ENCODE measurements around the gene SYNE2. TPM values are rescaled to one million over a fixed set of nuclear protein-coding genes. Genes with fewer than 3 reads are reported as not detected.

The SYNE2 gene
- total RNA-seq, 4 donors from 2014 or later, result 212 to 378 (median 285) TPM

DNA sequence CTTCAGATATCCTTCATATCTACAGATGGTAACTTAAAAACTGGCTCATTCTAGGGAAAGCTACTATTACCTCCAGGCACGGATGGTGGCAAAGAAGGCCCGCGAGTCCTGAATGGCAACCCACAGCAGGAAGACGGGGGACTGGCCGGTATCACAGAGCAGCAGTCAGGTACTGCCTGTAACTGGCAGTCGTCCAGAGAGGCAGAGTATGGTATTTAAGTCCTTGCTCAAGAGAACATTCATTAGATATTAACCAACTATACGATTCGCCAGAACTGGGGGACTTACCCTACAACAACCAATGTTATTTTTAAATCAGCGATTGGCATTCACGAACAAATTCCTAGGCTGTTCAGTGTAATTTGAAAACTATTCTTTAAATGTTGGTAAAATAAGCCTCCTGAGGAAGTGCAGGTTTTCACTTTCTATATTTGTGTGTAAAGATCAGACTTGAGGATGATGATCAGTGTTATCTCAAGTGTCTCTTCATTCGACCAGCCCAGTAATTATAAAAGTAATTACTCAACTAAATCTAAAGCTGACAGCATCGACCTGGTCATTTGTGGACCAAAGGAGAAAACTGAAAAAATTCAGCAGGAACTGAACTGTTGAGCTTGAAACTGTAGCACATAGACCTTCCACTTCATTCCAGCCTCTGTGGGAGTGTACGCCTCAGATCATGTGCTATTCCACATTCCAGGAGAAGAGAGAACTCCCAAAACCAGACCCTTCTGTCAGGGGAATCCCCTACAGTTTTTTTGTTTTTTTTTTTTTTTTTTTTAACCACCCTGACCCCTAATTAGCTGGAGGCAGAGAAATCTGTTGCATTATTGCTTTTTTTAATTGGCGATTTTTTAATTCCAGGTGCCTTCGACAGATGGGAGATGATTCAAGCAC is 365.8 kb downstream of the SYNE2 start:
- TF ChIP-seq, protein P1, sequence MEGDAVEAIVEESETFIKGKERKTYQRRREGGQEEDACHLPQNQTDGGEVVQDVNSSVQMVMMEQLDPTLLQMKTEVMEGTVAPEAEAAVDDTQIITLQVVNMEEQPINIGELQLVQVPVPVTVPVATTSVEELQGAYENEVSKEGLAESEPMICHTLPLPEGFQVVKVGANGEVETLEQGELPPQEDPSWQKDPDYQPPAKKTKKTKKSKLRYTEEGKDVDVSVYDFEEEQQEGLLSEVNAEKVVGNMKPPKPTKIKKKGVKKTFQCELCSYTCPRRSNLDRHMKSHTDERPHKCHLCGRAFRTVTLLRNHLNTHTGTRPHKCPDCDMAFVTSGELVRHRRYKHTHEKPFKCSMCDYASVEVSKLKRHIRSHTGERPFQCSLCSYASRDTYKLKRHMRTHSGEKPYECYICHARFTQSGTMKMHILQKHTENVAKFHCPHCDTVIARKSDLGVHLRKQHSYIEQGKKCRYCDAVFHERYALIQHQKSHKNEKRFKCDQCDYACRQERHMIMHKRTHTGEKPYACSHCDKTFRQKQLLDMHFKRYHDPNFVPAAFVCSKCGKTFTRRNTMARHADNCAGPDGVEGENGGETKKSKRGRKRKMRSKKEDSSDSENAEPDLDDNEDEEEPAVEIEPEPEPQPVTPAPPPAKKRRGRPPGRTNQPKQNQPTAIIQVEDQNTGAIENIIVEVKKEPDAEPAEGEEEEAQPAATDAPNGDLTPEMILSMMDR (IDR thresholded peaks at IDR 0.05), result no peak
- TF ChIP-seq EP300 (IDR thresholded peaks at IDR 0.05), result no peak
- TF ChIP-seq POLR2A (IDR thresholded peaks at IDR 0.05), result no peak
- Histone ChIP-seq H3K4me3 (no peak overlapping the region), H3K4me1 (no peaks in the 10 kb centered on the region), H3K9me3 (no peaks in the 10 kb centered on the region), H3K36me3 (peaks cover 5 to 94% (median 15%) of the 10 kb centered on the region in 3 donors), H3K27ac (no peak overlapping the region), H3K27me3 (no peaks in the 10 kb centered on the region)
- WGBS, 2 donors, result 85% methylated on average over 15 of the region's 15 CpGs
- no peak for DNase-seq (ENCODE audit: low spot score in 2 of 2)

DNA sequence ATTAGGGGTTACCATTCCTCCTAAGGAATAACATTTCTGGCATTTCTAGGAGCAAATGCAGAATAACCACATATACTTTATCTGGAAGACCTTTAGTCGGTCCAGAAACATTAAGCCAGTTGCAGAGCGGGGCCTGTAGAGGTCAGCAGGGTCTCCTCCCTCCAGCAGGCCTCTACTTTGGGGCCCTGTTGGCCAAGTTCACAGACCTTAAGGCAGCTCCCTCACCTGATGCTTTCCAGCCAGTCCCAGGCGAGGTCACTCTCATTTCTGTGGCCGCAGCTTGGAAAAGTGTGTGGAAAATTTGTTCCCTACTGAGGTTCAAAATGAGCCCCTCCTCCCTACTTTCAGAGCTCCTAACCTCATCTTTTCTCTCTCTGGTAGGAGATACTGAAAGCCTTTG is 367.3 kb downstream of the SYNE2 start:
- H3K27ac ChIP-seq, result no peak overlapping the region
- no peak for TF ChIP-seq POLR2A (IDR thresholded peaks at IDR 0.05)
- 77 to 81% methylated on average over 4 of the region's 4 CpGs for WGBS, 2 donors
- no peaks in the 10 kb centered on the region for H3K9me3 ChIP-seq
- no peak overlapping the region for H3K4me3 ChIP-seq
- no peak for DNase-seq (ENCODE audit: low spot score in 2 of 2)
- H3K36me3 ChIP-seq, result peaks cover 5 to 93% (median 14%) of the 10 kb centered on the region in 3 donors
- H3K4me1 ChIP-seq, result no peaks in the 10 kb centered on the region
- no peaks in the 10 kb centered on the region for H3K27me3 ChIP-seq

DNA sequence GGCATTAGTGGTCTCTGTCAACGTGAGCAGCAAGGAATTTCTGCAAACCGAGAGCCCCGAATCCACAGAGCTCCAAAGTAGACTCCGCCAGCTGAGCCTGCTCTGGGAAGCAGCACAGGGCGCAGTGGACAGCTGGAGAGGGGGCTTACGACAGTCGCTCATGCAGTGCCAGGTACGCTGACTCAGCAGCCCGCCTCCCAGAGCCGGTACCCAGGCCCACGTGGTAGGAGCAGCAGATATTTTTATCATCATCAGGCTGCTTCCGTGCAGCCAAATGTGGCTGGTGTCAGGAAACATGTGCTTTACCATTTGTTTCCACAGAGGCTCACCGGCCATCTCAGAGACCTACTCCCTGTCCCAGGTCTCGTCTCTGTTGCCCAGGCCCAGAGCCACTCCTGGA is 367.7 kb downstream of the SYNE2 start:
- Histone ChIP-seq H3K9me3 (no peaks in the 10 kb centered on the region), H3K4me3 (no peak overlapping the region), H3K36me3 (peaks cover 5 to 93% (median 14%) of the 10 kb centered on the region in 3 donors), H3K27ac (no peak overlapping the region), H3K4me1 (no peaks in the 10 kb centered on the region), H3K27me3 (no peaks in the 10 kb centered on the region)
- TF ChIP-seq, protein P1 (IDR thresholded peaks at IDR 0.05), result no peak
- TF ChIP-seq EP300 (IDR thresholded peaks at IDR 0.05) (no peak), POLR2A (IDR thresholded peaks at IDR 0.05) (no peak)
- no peak for DNase-seq (ENCODE audit: low spot score in 2 of 2)
- WGBS, 2 donors, result 64 to 67% methylated on average over 12 to 14 of the region's 14 CpGs

DNA sequence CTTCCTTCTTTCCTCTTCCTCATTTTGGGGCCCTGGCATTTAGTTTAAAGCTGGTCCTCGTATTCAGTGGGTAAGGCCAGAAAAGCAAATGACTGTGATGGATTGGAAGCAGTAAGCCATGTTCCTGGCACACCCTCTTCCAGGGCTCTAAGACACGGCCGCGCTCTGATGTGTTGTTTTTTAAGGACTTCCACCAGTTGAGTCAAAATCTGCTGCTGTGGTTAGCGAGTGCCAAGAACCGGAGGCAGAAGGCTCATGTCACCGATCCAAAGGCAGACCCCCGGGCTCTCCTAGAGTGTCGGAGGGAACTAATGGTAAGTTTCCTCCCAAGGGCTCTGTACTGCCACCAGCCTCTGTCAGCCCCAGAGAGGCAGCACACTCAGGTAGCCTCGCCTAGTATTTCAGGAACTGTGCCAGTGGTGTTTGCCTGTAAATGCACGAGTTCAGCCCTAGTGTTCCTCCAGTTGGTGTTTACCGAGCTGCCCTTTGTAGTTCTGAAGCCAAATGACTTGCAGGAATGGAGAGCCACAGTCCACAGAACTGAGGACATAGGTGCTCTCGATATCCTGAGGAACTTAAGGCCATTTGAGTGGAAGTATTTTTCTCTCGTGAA is 368.7 kb downstream of the SYNE2 start:
- peaks cover 5 to 92% (median 11%) of the 10 kb centered on the region in 3 donors for H3K36me3 ChIP-seq
- WGBS, 2 donors, result 84 to 85% methylated on average over 13 to 14 of the region's 14 CpGs

DNA sequence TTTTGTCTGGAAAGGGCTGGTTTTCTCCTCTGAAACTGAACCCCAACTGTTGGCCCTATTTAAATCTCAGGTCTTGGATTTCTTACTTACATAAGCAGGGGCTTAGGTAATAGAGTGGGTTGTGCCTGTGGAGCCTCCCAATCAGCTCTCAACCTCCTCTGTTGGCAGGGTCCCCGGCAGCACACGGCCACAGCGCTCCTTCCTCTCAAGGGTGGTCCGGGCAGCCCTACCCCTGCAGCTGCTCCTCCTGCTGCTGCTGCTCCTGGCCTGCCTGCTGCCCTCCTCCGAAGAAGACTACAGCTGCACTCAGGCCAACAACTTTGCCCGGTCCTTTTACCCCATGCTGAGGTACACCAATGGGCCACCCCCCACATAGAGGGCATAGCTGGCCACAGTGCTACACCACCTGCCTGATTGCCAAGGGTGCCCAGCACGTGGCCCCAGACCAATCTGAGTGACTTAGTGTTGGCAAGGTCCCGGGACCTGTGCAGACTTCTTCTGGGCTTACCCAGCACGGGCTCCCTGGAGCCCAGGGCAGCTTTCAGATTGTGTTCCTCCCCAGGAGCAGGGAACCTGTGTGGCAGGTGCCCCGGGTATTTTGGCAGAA is 372.4 kb downstream of the SYNE2 start:
- DNase-seq (ENCODE audit: low spot score in 2 of 2), result no peak
- TF ChIP-seq POLR2A (IDR thresholded peaks at IDR 0.05), result no peak
- no peaks in the 10 kb centered on the region for H3K9me3 ChIP-seq
- no peak overlapping the region for H3K27ac ChIP-seq
- no peak overlapping the region for H3K4me3 ChIP-seq
- peaks cover 2 to 92% (median 24%) of the 10 kb centered on the region in 3 donors for H3K36me3 ChIP-seq
- H3K4me1 ChIP-seq, result no peaks in the 10 kb centered on the region
- WGBS, 2 donors, result 79 to 84% methylated on average over 9 to 10 of the region's 10 CpGs
- H3K27me3 ChIP-seq, result no peaks in the 10 kb centered on the region

More for the DNA sequence above, 368.7 kb downstream of the SYNE2 start:
- TF ChIP-seq, protein P1 (IDR thresholded peaks at IDR 0.05), result no peak
- TF ChIP-seq POLR2A (IDR thresholded peaks at IDR 0.05), result no peak
- no peak for TF ChIP-seq EP300 (IDR thresholded peaks at IDR 0.05)
- H3K4me3 ChIP-seq, result no peak overlapping the region
- no peaks in the 10 kb centered on the region for H3K27me3 ChIP-seq
- DNase-seq (ENCODE audit: low spot score in 2 of 2), result no peak
- H3K27ac ChIP-seq, result no peak overlapping the region
- no peaks in the 10 kb centered on the region for H3K9me3 ChIP-seq
- no peaks in the 10 kb centered on the region for H3K4me1 ChIP-seq
